Naive thymus-derived CD4-positive, alpha-beta T cell (primary cell): ENCODE measurements around the gene DDX18. TPM values are rescaled to one million over a fixed set of nuclear protein-coding genes. Genes with fewer than 3 reads are reported as not detected.
"Not testable (repeated sequence)": the region's sequence is repeated elsewhere in the genome, so short reads cannot be mapped to it uniquely, and the experiment has no call there.

ENCODE experiments used
- ATAC-seq: fragments of 150-1000 bp; cut with Tn5 transposase; 2 replicates; pipeline ENCODE4 v1.10.0; 2021; ENCODE audit warnings: mild to moderate bottlenecking, moderate library complexity
- CTCF ChIA-PET: fragments of 350-600 bp; sonication (Branson Sonifier 250); formaldehyde crosslinking; loops from one replicate; lab custom pipeline; 2021; ENCODE audit warnings: antibody characterized with exemption; lab: Charles Lee
- POLR2A ChIA-PET: fragments of 350-600 bp; sonication (Branson Sonifier 250); formaldehyde crosslinking; loops from one replicate; lab custom pipeline; 2021; ENCODE audit warnings: antibody characterized with exemption, inconsistent platforms; lab: Charles Lee
- DNase-seq, 9 donors: peaks; one replicate each; pipeline versions ENCODE4 v3.0.0 to v3.0.0-alpha.2; 2020 to 2022; ENCODE audit warnings: mixed read lengths in 1 of 9
- H3K27ac ChIP-seq: one replicate; pipeline ENCODE4 v1.7.0; 2013; ENCODE audit warnings: mild to moderate bottlenecking, low read depth, low read length, moderate library complexity
- H3K27me3 ChIP-seq, 2 donors: one replicate each; pipeline ENCODE4 v1.7.0; 2013; ENCODE audit warnings: low read length in 2 of 2, mild to moderate bottlenecking in 2 of 2, moderate library complexity in 2 of 2; ENCODE audit not compliant: control insufficient read depth in 2 of 2, insufficient read depth in 2 of 2
- H3K36me3 ChIP-seq, 3 experiments: 1 replicate in 2 of 3; 2 replicates in 1 of 3; pipeline ENCODE4 v1.7.0; 2013; ENCODE audit warnings: low read length in 3 of 3, mild to moderate bottlenecking in 3 of 3, moderate library complexity in 1 of 3; ENCODE audit not compliant: insufficient read depth in 3 of 3, control insufficient read depth in 2 of 3
- H3K4me1 ChIP-seq, 2 donors: one replicate each; pipeline ENCODE4 v1.7.0; 2013; ENCODE audit warnings: low read length in 2 of 2, mild to moderate bottlenecking in 2 of 2, moderate library complexity in 1 of 2; ENCODE audit not compliant: control insufficient read depth in 2 of 2, insufficient read depth in 2 of 2
- H3K4me3 ChIP-seq: 2 replicates; pipeline ENCODE4 v1.7.0; 2013; ENCODE audit warnings: mild to moderate bottlenecking, low read length
- H3K9me3 ChIP-seq, 3 experiments: 1 replicate in 2 of 3; 2 replicates in 1 of 3; pipeline ENCODE4 v1.7.0; 2013; ENCODE audit warnings: low read length in 3 of 3; ENCODE audit not compliant: control insufficient read depth in 2 of 3
- H3K27ac Mint-ChIP-seq, 9 donors: one replicate each; pipeline ENCODE4 v1.8.0; 2020 to 2022; ENCODE audit warnings: mixed read lengths in 9 of 9, mild to moderate bottlenecking in 8 of 9, moderate library complexity in 5 of 9, inconsistent platforms in 2 of 9
- H3K27me3 Mint-ChIP-seq, 5 donors: one replicate each; pipeline ENCODE4 v1.8.0; 2021 to 2022; ENCODE audit warnings: mixed read lengths in 5 of 5, mild to moderate bottlenecking in 1 of 5
- H3K36me3 Mint-ChIP-seq, 5 donors: one replicate each; pipeline ENCODE4 v1.8.0; 2020 to 2022; ENCODE audit warnings: mixed read lengths in 5 of 5, mild to moderate bottlenecking in 3 of 5, inconsistent platforms in 1 of 5
- H3K4me1 Mint-ChIP-seq, 7 donors: one replicate each; pipeline ENCODE4 v1.8.0; 2020 to 2022; ENCODE audit warnings: mixed read lengths in 7 of 7, mild to moderate bottlenecking in 3 of 7, inconsistent platforms in 1 of 7
- H3K4me3 Mint-ChIP-seq, 10 donors: one replicate each; pipeline ENCODE4 v1.8.0; 2020 to 2022; ENCODE audit warnings: mild to moderate bottlenecking in 10 of 10, mixed read lengths in 10 of 10, moderate library complexity in 6 of 10, inconsistent platforms in 2 of 10
- H3K9me3 Mint-ChIP-seq, 11 donors: one replicate each; pipeline ENCODE4 v1.8.0; 2020 to 2022; ENCODE audit warnings: mixed read lengths in 11 of 11, mild to moderate bottlenecking in 4 of 11, inconsistent platforms in 1 of 11, moderate library complexity in 1 of 11
- intact Hi-C, 2 donors: fragments of 100-400 bp; cut with micrococcal nuclease; formaldehyde crosslinking; loops; one replicate each; pipeline ENCODE4 v1.15.1; 2023
- polyA plus RNA-seq, 2 donors: library from polyadenylated mRNA; unstranded; fragments of 300-500 nt; fragmentation: Illumina TruSeq; gene quantifications; one replicate each; pipeline ENCODE4 v1.2.3, GENCODE V29; 2021
- total RNA-seq, 6 experiments: library from RNA in 5 of 6; stranded (reverse) in 5 of 6; gene quantifications; 1 replicate in 5 of 6; 2 replicates in 1 of 6; pipeline ENCODE4 v1.2.3 and lab custom pipeline; 2021 to 2026

Gene DDX18
- total and polyA plus RNA-seq, 7 experiments from 2014 or later: 43.9 to 133 (median 106) TPM

DNA sequence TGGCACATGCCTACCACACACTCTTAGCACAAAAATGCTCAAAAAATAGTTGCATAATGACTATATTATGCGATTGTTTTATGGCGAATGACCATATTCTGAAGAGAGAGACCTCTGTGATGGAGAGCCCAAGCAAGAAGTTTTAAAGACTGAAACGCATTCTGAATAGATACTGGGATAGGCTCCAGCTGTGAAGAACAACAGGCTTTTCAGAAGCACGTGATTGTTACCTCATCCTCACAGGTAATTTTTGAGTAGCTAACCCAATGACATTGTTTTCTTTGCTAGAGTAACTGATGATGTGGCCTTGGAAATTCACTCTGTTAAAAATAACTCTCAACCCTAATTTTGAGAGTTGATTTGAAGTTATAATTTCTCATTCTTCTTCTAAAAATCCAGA, 2.0 kb upstream of the DDX18 start:
- peaks cover 14 to 24% of the 10 kb centered on the region in 2 donors for H3K4me1 ChIP-seq
- H3K27ac ChIP-seq: no peak overlapping the region
- H3K27me3 Mint-ChIP-seq: peaks cover 0 to 8% (median 0%) of the 10 kb centered on the region in 5 donors
- H3K36me3 ChIP-seq: peaks cover 0 to 3% (median 0%) of the 10 kb centered on the region in 3 experiments
- ChIA-PET CTCF (no interaction called here), POLR2A (interaction anchor here (0.6 to 1.1 kb wide), 2 partner anchors 17 to 1555 kb away, joined by 3 read pairs; partner anchors contain the start of gene DBI)
- H3K9me3 Mint-ChIP-seq: peaks cover 0 to 5% (median 0%) of the 10 kb centered on the region in 11 donors
- peaks cover 10 to 37% (median 30%) of the 10 kb centered on the region in 7 donors for H3K4me1 Mint-ChIP-seq
- intact Hi-C loops: loop anchor here (10.0 kb wide), 4 partner anchors 142 to 1862 kb away; partner anchors contain the start of gene TMEM177 (in 1 of the 2)
- peak overlapping the region in 3 of 9 donors; percentile 43 to 98 (median 68) for H3K27ac Mint-ChIP-seq
- no peaks in the 10 kb centered on the region for H3K9me3 ChIP-seq
- H3K27me3 ChIP-seq: no peaks in the 10 kb centered on the region
- H3K4me3 Mint-ChIP-seq: no peak overlapping the region
- H3K4me3 ChIP-seq: no peak overlapping the region
- DNase-seq: no peak
- no peak for ATAC-seq
- H3K36me3 Mint-ChIP-seq: peaks cover 0 to 12% (median 4%) of the 10 kb centered on the region in 5 donors

DNA sequence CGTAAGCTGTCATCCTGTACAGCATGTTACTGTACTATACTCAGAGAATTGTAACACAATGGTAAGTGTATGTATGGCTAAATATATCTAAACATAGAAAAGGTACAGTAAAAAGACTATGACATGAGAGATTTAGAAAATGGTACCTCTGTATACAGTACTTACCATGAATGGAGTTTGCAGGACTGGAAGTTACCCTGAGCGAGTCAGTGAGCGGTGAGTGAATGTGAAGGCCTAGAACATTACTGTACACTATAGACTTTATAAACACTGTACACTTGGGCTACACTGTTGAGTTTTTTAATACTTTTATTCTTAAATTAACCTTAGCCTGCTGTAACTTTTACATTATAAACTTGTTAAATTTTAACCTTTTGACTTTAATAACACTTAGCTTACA, 1.5 kb downstream of the DDX18 start:
- Histone ChIP-seq H3K4me3 (peak overlapping the region; percentile 79), H3K27ac (peak overlapping the region; percentile 96), H3K9me3 (no peaks in the 10 kb centered on the region), H3K4me1 (peaks cover 14 to 24% of the 10 kb centered on the region in 2 donors), H3K27me3 (no peaks in the 10 kb centered on the region), H3K36me3 (peaks cover 18 to 37% (median 25%) of the 10 kb centered on the region in 3 experiments)
- DNase-seq: no peak
- intact Hi-C loops: loop anchor here (2.0 to 10.0 kb wide), 7 partner anchors 21 to 1859 kb away; partner anchors contain the start of genes C2orf76 (in 1 of the 2), DBI (in 1 of the 2) and TMEM177 (in 1 of the 2)
- CTCF ChIA-PET: interaction anchor here (0.6 to 0.7 kb wide), 2 partner anchors 51 to 420 kb away, joined by 3 to 4 read pairs; no protein-coding TSS in a partner anchor
- no peak for ATAC-seq
- POLR2A ChIA-PET: no interaction called here
- Mint-ChIP-seq H3K9me3 (peaks cover 0 to 5% (median 0%) of the 10 kb centered on the region in 11 donors), H3K4me1 (peaks cover 28 to 67% (median 60%) of the 10 kb centered on the region in 7 donors), H3K27me3 (peaks cover 0 to 8% (median 0%) of the 10 kb centered on the region in 5 donors), H3K36me3 (peaks cover 8 to 42% (median 23%) of the 10 kb centered on the region in 5 donors), H3K4me3 (peak overlapping the region; percentile 88 to 95 (median 93)), H3K27ac (peak overlapping the region in 8 of 9 donors; percentile 96 to 100 (median 98))

DNA sequence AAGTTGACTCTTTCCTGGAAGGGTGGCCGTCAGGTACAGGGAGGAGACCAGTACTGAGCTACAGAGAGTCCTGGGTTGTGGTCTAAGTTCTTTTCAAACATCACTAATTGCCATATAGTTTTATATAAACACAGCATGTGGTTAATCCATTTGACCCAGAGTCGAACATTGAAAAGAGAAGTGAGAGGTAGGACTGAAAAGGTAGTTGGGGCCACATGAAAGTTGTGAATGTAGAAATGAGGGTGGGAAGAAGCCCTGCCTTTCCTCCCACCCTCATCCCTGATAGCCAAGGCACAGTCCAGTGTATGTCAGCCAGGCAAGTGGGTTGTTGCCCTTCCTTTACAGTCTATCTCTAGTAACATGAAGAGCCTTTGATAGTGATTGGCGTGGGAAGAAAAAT, 4.4 kb downstream of the DDX18 start:
- Mint-ChIP-seq H3K27ac (peak overlapping the region in 7 of 9 donors; percentile 48 to 98 (median 82)), H3K36me3 (peaks cover 8 to 64% (median 44%) of the 10 kb centered on the region in 5 donors), H3K4me3 (no peak overlapping the region), H3K27me3 (peaks cover 0 to 3% (median 0%) of the 10 kb centered on the region in 5 donors), H3K4me1 (peaks cover 29 to 75% (median 63%) of the 10 kb centered on the region in 7 donors), H3K9me3 (peaks cover 0 to 5% (median 0%) of the 10 kb centered on the region in 11 donors)
- Histone ChIP-seq H3K36me3 (peaks cover 40 to 66% (median 44%) of the 10 kb centered on the region in 3 experiments), H3K9me3 (no peaks in the 10 kb centered on the region), H3K4me3 (no peak overlapping the region), H3K4me1 (peaks cover 14 to 17% of the 10 kb centered on the region in 2 donors), H3K27me3 (no peaks in the 10 kb centered on the region), H3K27ac (peak overlapping the region; percentile 49)
- intact Hi-C loops: loop anchor here (10.0 kb wide), 4 partner anchors 136 to 1856 kb away; partner anchors contain the start of gene TMEM177 (in 1 of the 2)
- DNase-seq: no peak
- POLR2A ChIA-PET: interaction anchor here (1.2 kb wide), 1 partner anchor 16 kb away, joined by 4 read pairs; no protein-coding TSS in a partner anchor
- CTCF ChIA-PET: no interaction called here
- ATAC-seq: no peak

DNA sequence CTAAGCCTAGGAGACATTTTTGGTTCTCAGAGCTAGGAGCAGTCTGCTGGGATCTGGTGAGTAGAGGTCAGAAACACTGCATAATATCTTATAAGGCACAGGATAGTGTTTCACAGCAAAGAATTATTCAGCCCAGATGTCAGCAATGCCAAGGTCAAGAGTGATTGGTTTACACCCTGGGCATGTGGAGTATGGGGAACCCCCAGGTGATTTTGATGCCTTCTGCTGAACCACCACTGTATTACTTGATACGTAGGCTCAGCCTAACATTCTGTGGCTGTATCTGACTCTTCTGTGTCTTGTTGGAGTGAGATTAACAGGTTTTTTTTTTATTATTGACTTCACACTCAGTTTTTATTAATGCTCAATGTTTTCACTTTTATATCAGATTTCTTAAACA, 6.0 kb downstream of the DDX18 start:
- Mint-ChIP-seq H3K27me3 (no peaks in the 10 kb centered on the region), H3K4me1 (peaks cover 23 to 62% (median 50%) of the 10 kb centered on the region in 7 donors), H3K9me3 (peaks cover 0 to 1% (median 0%) of the 10 kb centered on the region in 11 donors), H3K4me3 (no peak overlapping the region), H3K36me3 (peaks cover 14 to 72% (median 55%) of the 10 kb centered on the region in 5 donors), H3K27ac (peak overlapping the region in 6 of 9 donors; percentile 9 to 91 (median 42))
- peaks cover 11 to 12% of the 10 kb centered on the region in 2 donors for H3K4me1 ChIP-seq
- CTCF ChIA-PET: no interaction called here
- no peaks in the 10 kb centered on the region for H3K27me3 ChIP-seq
- H3K27ac ChIP-seq: peak overlapping the region; percentile 16
- DNase-seq (no peak), ATAC-seq (peak; percentile 81)
- no peaks in the 10 kb centered on the region for H3K9me3 ChIP-seq
- H3K4me3 ChIP-seq: no peak overlapping the region
- intact Hi-C loops: loop anchor here in 1 of 2 donors (10.0 kb wide), 1 partner anchor 124 kb away; no protein-coding TSS in a partner anchor
- H3K36me3 ChIP-seq: peaks cover 44 to 81% (median 47%) of the 10 kb centered on the region in 3 experiments
- POLR2A ChIA-PET: no interaction called here

DNA sequence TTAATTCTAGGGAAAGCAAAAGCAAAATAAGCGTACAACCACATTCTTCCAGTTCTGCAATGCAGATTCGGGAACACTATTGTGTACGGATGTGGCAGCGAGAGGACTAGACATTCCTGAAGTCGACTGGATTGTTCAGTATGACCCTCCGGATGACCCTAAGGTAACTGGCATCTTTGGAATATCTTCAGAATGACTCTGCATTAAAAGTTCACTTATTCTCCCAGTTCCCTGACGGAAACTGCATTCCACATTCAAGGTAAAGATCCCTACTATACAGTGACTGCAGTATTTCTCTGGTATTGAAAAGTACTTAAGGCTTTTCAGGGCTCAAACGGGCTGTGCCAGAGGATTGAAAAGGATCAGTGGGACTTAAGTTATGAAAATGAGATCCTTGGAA, 10.9 kb downstream of the DDX18 start:
- no peak overlapping the region for H3K4me3 ChIP-seq
- H3K27ac ChIP-seq: no peak overlapping the region
- POLR2A ChIA-PET: no interaction called here
- Mint-ChIP-seq H3K36me3 (peaks cover 32 to 91% (median 71%) of the 10 kb centered on the region in 5 donors), H3K27me3 (no peaks in the 10 kb centered on the region), H3K4me3 (no peak overlapping the region), H3K4me1 (peaks cover 0 to 19% (median 8%) of the 10 kb centered on the region in 7 donors), H3K9me3 (peaks cover 0 to 4% (median 0%) of the 10 kb centered on the region in 11 donors), H3K27ac (peak overlapping the region in 3 of 9 donors; percentile 34 to 67 (median 37))
- no peaks in the 10 kb centered on the region for H3K4me1 ChIP-seq
- DNase-seq: no peak
- peaks cover 0 to 4% (median 0%) of the 10 kb centered on the region in 3 experiments for H3K9me3 ChIP-seq
- intact Hi-C loops: loop anchor here in 1 of 2 donors (10.0 kb wide), 1 partner anchor 119 kb away; no protein-coding TSS in a partner anchor
- peaks cover 44 to 98% (median 48%) of the 10 kb centered on the region in 3 experiments for H3K36me3 ChIP-seq
- CTCF ChIA-PET: no interaction called here
- no peak for ATAC-seq
- no peaks in the 10 kb centered on the region for H3K27me3 ChIP-seq

DNA sequence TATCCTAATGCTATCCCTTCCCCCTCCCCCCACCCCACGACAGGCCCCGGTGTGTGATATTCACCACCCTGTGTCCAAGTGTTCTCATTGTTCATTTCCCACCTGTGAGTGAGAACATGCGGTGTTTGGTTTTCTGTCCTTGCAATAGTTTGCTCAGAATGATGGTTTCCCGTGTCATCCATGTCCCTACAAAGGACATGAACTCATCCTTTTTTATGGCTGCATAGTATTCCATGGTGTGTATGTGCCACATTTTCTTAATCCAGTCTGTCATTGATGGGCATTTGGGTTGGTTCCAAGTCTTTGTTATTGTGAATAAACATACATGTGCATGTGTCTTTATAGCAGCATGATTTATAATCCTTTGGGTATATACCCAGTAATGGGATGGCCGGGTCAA, 13.0 kb downstream of the DDX18 start:
- H3K4me3 Mint-ChIP-seq, H3K9me3 Mint-ChIP-seq, H3K4me3 ChIP-seq, H3K27me3 Mint-ChIP-seq, H3K27me3 ChIP-seq, H3K9me3 ChIP-seq, POLR2A ChIA-PET, ATAC-seq, H3K27ac ChIP-seq, CTCF ChIA-PET, H3K4me1 ChIP-seq, DNase-seq: not testable (repeated sequence)
- H3K36me3 ChIP-seq: peaks cover 25 to 95% (median 33%) of the 10 kb centered on the region in 3 experiments
- Mint-ChIP-seq H3K27ac (peak overlapping the region in 2 of 9 donors; percentile 19 to 69), H3K4me1 (peaks cover 0 to 19% (median 5%) of the 10 kb centered on the region in 7 donors), H3K36me3 (peaks cover 37 to 88% (median 57%) of the 10 kb centered on the region in 5 donors)
- intact Hi-C loops: loop anchor here in 1 of 2 donors (10.0 kb wide), 1 partner anchor 117 kb away; no protein-coding TSS in a partner anchor
